ENCODE data around the gene KRT222.

Gene KRT222

GRCh38 chr17:40651939-40652338 lies 13.0 kb downstream of the KRT222 start:
- DNase-seq: no peak

- DNase-seq: no peak
These were observed 16.5 kb downstream of the KRT222 start for GRCh38 chr17:40648384-40648968.

GRCh38 chr17:40647624-40648383 lies 17.2 kb downstream of the KRT222 start, which contains the start of gene SMARCE1:
Gene SMARCE1 (minus strand): TSS chr17:40647818. CDS start chr17:40645802, 2,016 bp downstream.
- peak; percentile 67 for DNase-seq

GRCh38 chr17:40646791-40647623 lies 18.0 kb downstream of the KRT222 start:
- peak; percentile 45 for DNase-seq

GRCh38 chr17:40645943-40646342 lies 19.0 kb downstream of the KRT222 start:
- no peak for DNase-seq

GRCh38 chr17:40645291-40645690 lies 19.7 kb downstream of the KRT222 start:
- DNase-seq: no peak

GRCh38 chr17:40637931-40638330 lies 27.0 kb downstream of the KRT222 start:
- DNase-seq: no peak

- no peak for DNase-seq
These were observed 31.1 kb downstream of the KRT222 start for GRCh38 chr17:40633871-40634270.

- DNase-seq: no peak
These were observed 32.8 kb downstream of the KRT222 start for GRCh38 chr17:40632216-40632615.

- DNase-seq: no peak
These were observed 35.1 kb downstream of the KRT222 start for GRCh38 chr17:40629842-40630241.

GRCh38 chr17:40625311-40625710 lies 39.7 kb downstream of the KRT222 start:
- no peak for DNase-seq

GRCh38 chr17:40623419-40624210 lies 41.4 kb downstream of the KRT222 start:
- no peak for DNase-seq

GRCh38 chr17:40622509-40622928 lies 42.5 kb downstream of the KRT222 start:
- no peak for DNase-seq

GRCh38 chr17:40621578-40621977 lies 43.4 kb downstream of the KRT222 start:
- DNase-seq: no peak

GRCh38 chr17:40621019-40621418 lies 44.0 kb downstream of the KRT222 start:
- no peak for DNase-seq

- DNase-seq: no peak
These were observed 46.0 kb downstream of the KRT222 start for GRCh38 chr17:40618754-40619625.

- no peak for DNase-seq
These were observed 47.2 kb downstream of the KRT222 start for GRCh38 chr17:40617678-40618240.

- no peak for DNase-seq
These were observed 48.4 kb downstream of the KRT222 start for GRCh38 chr17:40616592-40616991.

- DNase-seq: no peak
These were observed 49.0 kb downstream of the KRT222 start for GRCh38 chr17:40615841-40616476.

GRCh38 chr17:40615068-40615840 lies 49.7 kb downstream of the KRT222 start:
- peak; percentile 22 for DNase-seq

Data from activated gamma-delta T cell treated with Interleukin-2 at 50 U/mL for 16 hours (primary cell).